Stimulated activated CD4-positive, alpha-beta T cell treated with anti-CD3 and anti-CD28 coated beads, TNF-alpha, amount 100 ng/mL, for 48 hours (primary cell): ENCODE measurements around the gene GATAD2B.
A peak's percentile ranks its signal among the peaks of the same experiment; 100 is the strongest.
"Not testable (repeated sequence)": the region's sequence is repeated elsewhere in the genome, so short reads cannot be mapped to it uniquely, and the experiment has no call there.

ENCODE experiments used
- DNase-seq, 3 donors: peaks; one replicate each; pipeline ENCODE4 v3.0.0-alpha.2; 2020; ENCODE audit warnings: low read depth in 3 of 3

The GATAD2B gene

GRCh38 chr1:153840774-153841173 lies 82.0 kb downstream of the GATAD2B start:
- DNase-seq = not testable (repeated sequence)

GRCh38 chr1:153833968-153834367 lies 88.8 kb downstream of the GATAD2B start:
- DNase-seq = not testable (repeated sequence)

GRCh38 chr1:153833171-153833570 lies 89.6 kb downstream of the GATAD2B start:
- DNase-seq = no peak

DNA sequence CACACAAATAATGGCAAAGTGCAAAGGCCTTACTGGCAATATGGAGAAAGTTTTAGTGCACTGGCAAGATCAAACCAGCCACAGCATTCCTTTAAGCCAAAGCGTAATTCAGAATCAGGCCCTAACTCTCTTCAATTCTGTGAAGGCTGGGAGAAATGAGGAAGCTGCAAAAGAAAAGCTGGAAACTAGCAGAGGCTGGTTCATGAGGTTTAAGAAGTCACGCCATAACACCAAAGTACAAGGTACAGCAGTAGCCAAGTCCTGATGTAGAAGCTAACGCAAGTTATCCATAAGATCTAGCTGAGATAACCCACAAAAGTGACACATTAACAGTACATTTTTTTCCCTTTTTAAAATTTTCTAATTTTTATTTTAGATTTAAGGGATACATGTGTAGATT lies 90.5 kb downstream of the GATAD2B start:
- DNase-seq = no peak

DNA sequence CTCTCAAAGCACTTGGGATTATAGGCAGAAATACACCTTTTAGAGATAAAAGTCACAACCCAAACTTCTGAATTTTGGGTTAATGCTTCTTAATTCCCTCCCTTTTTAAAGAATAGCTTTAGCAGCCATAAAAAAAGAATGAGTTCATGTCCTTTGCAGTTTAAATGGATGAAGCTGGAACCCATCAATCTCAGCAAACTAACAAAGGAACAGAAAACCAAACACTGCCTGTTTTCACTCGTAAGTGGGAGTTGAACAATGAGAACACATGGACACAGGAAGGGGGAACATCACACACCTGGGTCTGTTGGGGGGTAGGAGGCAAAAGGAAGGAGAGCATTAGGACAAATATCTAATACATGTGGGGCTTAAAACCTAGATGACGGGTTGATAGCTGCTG lies 91.7 kb downstream of the GATAD2B start:
- no peak for DNase-seq

DNA sequence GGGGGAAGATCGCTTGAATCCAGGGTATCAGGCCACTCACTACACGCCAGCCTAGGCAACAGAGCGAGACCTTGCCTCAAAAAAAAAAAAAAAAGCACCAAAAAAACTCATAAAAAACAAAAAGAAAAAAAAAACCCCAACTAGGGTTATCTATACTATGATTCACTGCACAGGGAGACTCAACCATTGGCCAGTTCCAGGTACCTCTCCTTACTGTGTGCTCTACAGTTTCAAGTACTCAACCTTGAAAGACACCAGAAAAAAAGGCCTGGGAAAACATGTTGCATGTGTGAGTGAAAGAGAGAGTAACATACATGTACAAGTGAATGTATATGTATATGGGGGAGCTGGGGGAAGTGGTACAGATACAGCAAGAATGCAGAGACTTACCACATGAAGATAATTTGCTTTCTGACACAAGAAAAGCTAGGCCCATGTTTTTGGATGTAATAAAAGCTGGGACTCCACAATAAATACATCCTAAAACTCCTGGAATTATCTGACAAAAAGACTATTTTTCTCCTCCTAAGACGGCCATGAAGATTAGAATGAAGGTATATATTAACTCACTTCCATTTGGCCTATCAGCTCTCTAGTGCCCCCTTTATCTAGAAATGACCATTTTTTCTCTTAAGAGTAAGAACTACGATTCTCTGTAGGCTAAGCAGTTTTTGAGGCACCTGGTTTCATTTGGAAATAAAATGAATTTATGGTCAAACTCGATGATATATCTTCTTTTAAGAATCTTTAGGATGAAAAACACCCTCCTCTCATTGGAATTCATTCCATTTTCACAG lies 95.4 kb downstream of the GATAD2B start:
- DNase-seq = no peak

DNA sequence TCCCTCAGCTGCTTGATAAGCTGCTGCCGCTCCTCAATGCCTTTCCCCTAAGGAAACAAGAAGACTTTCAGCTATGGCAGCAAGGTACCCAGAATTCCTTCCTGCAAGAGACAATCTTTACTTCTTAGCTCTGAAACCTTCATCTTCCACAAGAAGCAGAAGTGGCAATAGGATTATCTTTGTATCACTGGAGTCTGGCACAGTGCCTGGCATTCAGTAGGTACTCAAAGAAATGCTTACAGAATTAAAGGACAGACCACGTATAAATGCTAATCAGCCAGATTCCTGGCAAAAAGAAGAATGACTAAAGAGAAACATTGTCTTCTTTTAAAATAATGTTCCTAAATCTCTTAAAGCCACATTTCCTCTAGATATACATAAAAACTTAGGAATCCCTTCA lies 103.9 kb downstream of the GATAD2B start:
- DNase-seq = no peak

DNA sequence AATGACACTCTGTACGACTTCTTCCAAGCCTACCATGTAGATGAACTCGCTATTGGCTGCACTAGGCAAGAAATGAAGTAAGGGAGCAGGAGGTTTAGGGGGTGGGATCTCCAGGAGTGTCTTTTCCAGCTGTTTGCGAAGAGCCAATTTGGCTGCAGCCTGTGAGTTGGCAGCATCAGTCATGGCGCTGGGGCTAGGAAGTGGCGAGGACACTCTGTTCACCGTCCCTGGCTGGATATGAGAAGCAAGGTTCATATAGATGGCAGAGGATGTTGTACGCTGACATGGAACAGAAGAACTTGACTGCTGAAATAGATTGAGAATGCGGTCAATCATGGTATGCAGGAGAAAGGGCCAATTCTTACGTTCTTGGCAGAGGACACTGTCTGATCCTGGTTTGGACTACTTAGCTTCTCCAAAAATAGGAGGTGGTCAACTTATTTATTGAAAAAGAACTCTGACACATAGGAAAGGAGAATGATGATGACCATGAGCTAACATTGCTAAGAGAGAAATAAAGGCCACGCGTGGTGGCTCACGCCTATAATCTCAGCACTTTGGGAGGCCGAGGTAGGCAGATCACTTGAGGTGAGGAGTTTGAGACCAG lies 106.4 kb downstream of the GATAD2B start:
- DNase-seq = no peak

DNA sequence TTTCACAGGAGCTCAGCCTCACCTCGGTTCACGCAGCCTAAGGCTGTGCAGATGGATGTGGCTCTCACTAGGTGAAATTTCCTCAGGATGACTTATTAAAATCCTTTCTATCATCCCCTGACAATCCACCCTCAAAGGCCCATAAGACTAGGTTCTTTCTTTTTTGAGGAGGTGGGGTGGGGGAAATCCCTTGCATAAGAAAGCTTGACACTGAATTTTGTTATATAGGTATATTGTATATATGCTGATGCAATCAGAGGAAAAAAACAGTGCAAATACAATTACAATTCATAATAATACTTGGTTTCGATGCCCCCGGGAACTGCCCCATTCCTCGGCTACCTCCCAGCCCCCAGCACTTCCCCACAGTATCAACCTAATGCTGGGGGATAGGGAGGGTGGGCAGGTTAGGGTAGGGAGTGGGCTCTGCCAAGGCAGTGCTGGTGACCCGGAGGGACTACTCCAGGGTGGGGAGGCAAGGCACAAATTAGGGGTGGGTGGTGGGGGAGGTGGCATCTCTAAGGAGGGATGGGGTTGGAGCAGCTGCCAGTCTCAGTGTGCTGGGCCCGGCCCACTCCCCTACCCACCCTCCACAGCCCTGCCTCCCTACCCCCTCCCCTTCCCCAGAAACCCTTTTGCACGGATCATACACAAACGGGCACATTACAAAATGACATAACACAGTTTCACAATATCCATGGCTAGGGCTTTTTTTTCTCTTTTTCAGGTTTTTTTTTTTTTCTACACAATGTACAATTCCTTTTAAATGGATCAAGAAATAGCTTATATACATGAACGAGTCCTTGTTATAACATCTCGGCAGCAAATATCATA lies 116.7 kb downstream of the GATAD2B start:
- DNase-seq = no peak

DNA sequence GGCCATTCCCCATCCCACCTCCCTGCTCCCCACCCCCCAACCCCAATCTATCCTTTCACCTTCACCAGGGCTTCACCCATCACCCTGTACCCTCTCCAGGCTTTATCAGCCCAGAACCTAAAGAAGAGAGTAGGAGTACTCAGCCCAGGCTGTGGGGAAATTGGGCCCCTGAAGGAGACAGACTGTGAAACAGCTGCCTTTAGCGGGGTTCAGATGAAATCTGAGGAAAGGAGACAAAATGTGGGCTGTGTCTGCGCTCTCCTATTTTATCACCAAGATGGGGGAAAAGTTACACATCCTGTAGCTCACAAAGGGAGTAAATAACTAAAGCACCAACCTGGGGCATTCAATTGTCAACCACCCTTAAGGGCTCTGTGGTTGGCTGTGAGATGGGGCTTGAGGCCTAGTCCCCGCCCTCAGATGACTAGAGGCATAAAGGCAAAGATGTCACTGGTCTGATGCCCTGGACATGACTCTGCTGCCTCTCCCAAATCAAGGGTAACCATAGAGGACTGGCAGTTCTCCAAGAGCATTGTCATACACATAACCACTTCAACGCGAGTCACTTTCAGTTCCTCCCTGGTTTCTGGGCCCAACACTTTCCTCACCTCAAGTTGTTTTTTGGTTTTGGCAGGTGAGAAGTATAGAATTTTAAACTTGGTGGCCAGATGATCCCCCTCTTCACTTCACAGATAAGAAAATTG lies 117.6 kb downstream of the GATAD2B start:
- DNase-seq = peak; percentile 50 to 65 (median 61)

DNA sequence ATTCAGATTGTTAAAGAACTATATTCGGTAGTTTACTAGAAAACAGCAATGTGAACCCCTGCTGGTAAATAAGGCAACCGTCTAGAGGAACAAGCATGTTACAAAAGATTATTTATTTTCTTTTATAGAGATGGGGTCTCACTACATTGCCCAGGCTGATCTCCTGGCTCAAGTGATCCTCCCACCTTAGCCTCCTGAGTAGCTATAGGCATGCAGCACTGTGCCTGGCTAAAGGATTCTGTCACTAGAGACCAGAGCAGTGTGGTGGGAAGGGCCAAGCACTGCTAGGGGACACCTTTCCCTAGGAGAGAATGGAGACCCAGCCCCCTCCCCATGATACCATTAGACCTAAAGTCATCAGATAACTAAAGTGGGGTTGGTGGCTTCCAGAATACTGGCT lies 118.7 kb downstream of the GATAD2B start:
- DNase-seq = no peak

DNA sequence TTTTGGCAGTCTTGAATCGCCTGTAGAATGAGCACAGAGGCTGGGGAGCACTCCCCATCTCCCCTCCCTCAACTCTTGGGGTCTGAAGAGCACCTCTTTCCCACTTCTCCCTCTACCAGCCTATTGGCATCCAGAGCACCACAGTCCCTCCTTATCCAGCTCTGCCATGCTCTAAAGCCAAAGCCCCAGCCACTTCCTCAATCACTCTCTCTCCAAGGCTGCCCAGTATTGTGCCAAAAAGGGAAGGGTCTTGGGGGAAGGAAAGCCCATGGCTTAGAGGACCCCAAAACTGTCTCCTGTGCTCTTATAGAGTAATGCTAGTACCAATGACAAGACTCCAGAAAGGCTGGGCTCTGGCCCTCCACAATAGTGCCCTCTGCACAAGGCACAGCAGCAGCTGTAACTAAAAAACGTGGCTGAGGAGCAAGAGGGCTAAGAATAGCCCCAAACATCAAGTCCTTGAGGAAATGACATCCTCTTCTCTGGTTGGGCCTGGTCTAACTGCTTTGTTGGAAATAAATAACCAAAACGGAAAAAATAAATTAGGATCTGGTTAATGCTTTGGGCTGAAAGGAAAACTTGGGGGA lies 119.2 kb downstream of the GATAD2B start:
- DNase-seq = no peak

GRCh38 chr1:153801786-153802697 lies 120.7 kb downstream of the GATAD2B start:
- DNase-seq = no peak

GRCh38 chr1:153801028-153801625 lies 121.6 kb downstream of the GATAD2B start:
- DNase-seq = no peak

GRCh38 chr1:153800516-153800915 lies 122.3 kb downstream of the GATAD2B start:
- no peak for DNase-seq

DNA sequence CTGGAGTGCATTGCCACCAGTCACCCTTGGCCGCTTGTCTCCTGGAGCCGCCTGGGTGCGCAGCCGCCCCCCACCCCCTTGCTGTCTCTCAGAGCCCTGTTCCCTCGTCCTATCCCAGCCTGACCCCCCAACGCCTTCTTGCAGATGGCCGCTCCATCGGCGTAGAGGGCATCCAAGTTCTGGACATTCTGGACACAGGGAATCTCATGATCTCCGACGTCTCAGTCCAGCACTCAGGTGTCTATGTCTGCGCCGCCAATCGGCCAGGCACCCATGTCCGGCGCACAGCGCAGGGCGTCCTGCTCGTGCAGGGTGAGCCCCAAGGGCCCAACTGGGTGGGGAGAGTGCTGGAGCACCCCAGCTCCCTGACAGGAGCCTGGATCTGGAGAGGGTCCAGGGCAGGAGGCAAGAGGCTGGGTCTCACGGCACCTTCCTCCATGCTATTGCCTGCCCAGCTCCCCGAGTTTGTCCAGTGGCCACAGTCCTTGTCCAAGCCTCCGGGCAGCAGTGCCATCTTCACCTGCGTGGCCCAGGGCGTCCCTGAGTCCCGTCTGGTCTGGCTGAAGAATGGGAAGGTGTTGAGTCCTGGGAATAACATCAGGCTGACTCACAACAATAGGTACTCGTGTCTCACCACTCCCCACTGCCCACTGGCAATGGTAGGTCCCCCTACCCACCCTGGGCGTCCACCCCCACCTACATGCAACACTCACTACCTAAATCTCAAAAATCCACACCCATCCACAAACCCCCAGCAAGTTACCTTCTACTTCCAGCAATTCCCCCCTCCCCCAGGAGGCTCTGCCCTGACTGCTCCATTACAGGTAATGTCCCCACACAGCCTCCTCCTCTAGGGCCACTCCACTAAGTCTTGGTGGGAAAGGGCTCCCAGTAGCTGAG lies 123.0 kb downstream of the GATAD2B start:
- no peak for DNase-seq

DNA sequence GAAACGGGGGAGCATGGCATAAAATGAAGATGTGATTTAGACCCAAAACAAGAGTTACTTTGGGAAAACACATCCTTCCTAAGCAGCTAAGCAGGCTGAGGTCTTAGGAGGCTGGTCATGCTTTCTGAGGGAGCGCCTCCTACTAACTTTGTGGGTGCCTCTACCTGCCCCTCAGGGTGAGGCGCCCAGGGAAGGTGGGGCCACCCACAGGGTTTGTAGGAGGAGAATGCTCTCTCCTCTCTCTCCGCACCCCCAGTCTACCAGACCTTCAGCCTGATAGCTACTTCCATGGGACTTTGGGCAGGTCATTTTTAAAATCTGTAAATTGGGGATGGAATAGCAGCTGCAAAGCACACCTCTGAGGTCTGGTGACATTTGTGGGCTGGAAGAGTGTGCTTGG lies 123.8 kb downstream of the GATAD2B start:
- DNase-seq = no peak

- DNase-seq = no peak
Measured at GRCh38 chr1:153798468-153798780, 124.3 kb downstream of the GATAD2B start.
